ENCODE measurements around the gene ZNF689.
A peak's percentile ranks its signal among the peaks of the same experiment; 100 is the strongest.

ZNF689 gene

DNA sequence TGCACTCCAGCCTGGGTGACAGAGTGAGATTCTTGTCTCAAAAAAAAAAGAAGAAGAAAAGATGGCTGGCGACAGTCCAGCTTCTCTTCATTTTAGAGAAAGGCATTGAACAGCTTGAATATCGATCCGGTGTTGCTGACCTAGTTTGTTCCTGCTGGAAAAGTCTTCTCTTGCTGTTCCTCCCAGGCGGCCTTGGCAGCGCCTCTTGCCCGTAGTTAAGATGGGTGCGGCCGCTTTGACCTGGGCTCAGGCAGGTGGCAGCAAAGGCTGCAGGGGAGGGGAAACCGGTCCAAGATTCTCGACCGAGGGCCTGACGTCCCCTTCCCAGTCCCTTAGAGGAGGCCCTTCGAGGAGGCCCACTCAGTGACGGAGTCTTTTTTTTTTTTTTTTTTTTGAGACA lies 48.2 kb downstream of the ZNF689 start:
- DNase-seq: no peak

DNA sequence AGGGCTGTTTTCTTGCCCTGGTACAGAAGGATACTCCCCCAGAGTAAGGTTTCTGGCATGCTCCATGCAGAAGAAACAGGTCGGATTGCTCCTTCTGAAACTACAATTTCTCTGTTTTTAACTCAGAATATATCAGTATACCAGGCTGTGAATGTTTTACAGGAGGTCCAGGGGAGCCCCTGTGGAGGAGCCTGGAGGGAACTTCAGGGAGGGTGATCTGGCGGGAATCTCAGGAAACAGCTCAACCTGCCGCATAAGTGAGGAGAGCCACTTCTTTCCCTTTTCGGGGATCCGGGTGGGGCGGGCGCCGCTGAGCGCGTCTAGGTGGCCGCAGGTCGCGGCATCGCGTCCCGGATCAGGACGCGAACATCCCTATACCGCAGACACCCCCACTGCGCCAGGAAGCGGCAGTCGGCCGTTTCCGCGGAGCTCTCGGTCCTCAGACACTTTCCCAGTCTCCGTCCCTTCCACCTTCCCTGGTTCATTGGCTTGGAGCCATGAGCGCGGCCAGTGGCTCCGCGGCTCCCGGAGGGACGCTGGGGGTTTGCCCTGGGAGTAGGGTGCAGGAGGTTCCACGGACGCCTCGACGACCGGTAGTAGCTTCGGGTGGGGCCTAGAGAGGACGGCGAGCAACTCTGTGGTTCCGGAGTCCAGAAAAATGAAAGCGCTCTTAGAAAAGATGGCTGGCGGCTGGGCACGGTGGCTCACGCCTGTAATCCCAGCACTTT lies 48.9 kb downstream of the ZNF689 start:
- DNase-seq: no peak

DNA sequence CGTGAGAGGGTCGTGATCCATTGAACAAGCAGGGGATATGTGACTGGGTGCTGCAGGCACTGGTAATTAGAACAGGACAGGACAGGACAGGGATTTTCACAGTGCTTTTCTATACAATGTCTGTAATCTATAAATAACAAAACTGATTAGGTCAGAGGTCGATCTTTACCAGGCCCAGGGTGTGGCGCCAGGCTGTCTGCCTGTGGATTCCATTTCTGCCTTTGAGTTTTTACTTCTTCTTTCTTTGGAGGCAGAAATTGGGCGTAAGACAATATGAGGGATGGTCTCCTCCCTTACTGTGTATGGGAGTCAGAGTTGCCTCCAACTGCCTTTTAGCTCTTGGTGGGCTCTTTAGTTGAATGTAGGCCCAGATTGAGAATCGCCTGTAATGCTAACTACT lies 50.5 kb downstream of the ZNF689 start:
- no peak for DNase-seq

DNA sequence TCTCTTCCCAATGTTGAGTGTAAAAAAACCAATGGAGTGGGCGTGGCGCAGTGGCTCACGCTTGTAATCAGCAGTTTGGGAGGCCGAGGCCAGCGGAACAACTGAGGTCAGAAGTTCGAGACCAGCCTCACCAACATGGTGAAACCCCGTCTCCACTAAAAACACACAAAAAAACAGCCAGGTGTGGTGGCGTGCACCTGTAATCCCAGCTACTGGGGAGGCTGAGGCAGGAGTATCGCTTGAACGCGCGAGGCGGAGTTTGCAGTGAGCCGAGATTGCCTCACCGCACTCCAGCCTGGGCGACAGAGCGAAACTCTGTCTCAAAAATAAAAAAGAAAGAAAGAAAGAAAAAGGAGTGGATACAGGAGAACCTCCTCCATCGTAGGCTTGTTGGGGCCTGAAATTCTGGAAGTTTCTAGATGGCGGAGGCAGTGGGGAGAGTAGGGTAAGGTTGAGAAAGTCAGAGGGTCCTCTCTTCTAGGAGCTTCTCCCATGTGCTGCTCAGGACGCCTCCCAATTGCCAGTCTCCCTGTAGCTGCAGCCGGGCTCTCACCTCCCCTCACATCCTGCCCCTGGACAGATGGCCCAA lies 51.3 kb downstream of the ZNF689 start:
- DNase-seq: no peak

DNA sequence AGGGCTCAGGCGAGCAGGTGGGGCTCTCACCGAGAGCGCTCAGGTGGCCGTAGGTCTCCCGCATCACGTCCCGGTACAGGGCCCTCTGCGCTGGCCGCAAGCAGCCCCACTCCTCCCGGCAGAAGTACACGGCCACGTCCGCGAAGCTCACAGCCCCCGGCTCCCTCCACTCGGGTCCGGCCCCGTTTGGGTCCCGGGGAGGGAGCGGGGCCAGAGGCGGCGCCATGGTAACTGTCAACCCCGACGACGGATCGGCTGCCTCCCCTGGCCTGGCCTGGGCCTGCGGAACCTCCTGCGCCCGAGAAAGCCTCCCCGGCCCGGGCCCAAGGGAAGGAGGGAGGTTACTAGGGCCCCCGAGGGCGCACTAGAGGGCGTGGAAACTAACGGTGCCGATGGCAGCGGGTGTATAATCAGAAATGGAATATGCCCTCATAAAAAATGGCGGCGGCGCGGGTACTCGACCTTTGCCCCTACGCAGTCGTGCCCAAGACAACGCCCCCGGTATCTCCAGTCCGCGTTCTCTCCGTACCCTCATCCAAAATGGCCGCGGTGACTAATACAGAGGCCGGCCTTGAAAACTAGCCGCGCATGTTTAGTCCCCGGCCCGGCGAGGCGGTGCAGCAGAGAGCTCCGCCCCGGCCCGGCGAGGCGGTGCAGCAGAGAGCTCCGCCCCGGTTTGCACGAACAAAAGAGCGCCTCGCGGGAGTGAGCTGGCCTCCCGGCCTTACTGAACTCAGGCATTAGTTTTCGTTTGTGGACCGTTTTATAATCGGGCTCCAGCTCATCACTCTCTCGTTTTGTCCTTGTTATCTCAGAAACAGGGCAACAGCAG lies 52.0 kb downstream of the ZNF689 start, which contains the start of gene ZNF764:
Gene ZNF764 (minus strand): TSS at position 418 of the 832 bp plus-strand sequence. CDS start 192 bp downstream, at position 226.
- peak; percentile 99 for DNase-seq

DNA sequence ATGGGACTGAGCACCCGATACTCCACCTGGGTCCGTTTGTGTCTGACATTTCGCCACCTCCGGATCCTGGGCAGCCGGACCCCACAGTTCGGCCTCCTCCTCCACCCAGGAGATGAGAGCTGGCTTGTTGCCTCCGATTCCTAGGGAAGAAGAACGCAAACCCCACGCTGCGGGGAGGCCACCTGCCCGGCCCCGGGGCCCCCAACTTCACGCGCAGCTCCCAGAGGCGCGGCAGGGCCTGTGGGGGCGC lies 52.6 kb downstream of the ZNF689 start:
- no peak for DNase-seq

DNA sequence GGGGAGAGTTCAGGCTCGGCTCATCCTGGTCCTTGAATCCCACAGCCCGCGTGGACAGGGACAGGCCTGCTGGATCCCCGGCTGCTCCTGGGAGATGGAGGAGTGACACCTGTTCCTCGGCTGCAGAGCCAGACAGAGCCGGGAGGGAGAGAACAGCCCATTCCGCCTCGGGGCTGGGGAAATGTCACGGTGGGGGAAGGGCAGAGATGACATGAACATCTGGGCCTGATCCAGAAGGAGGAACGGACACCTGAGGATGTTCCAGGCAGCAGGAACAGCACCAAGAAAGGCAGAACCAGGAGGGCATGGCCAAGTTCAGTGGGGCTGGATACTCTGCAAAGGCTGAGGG lies 54.1 kb downstream of the ZNF689 start:
- DNase-seq: no peak

DNA sequence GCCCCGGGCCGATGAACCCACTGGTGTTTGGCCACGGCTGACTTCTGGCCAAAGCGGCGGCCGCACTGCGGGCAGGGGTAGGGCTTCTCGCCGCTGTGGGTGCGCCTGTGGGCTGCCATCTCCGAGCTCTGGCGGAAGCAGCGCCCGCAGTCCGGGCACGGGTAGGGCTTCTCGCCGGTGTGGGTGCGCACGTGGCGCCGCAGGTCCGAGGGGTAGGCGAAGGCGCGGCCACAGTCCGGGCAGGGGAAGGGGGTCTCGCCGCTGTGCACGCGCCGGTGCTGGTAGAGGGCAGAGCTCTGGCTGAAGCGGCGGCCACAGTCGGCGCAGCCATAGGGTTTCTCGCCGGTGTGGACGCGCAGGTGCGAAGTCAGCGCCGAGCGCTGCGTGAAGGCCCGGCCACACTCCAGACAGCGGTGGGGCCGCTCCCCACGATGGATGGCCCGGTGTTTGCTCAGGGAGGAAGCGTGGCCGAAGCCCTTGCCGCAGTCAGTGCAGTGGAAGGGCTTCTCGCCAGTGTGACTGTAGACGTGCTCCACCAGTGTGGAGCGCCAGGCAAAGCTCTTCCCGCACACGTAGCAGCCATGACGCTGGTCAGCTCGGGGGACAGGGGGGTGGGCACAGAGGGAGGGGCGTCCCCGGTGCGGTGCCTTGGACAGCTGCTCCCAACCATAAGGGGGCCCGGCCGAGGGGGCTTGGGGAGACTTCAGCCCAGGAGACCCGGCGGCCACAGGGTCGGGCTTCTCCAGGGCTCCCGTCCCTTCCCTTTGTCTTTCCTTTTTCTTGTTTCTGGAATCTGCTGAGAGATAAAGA lies 54.7 kb downstream of the ZNF689 start:
- no peak for DNase-seq

DNA sequence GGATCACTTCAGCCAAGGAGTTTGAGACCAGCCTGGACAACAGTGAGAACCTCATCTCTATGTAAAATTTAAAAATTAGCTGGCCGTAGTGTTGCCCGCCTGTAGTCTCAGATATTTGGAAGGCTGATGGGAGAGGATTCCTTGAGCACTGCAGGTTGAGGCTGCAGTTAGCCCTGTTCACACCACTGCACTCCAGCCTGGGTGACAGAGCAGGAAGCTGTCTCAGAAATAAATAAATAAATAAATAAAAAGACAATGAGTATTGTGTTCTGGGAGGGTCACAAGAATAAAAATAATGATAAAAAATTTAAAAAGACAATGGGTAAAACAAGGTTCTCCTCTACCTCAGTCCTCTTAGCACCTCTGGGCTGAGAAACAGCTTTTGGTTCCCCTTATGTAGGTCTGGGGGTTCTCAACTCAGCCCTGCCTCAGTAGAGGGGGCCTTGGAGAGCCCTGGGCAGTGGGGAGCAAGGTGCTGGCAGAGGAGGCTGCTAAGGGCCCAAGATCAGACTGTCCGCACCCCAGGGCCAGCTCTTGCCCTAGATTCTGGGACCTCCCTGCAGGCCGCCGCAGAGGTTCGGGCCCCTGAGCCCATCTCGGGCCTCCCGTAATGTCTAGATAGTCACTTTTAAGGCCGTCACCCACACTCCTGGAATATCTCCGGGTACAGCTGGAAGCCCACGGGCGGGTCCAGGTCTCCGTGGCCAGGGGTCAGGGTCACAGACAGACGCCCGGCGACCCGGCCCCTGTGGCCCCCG lies 55.5 kb downstream of the ZNF689 start:
- no peak for DNase-seq

DNA sequence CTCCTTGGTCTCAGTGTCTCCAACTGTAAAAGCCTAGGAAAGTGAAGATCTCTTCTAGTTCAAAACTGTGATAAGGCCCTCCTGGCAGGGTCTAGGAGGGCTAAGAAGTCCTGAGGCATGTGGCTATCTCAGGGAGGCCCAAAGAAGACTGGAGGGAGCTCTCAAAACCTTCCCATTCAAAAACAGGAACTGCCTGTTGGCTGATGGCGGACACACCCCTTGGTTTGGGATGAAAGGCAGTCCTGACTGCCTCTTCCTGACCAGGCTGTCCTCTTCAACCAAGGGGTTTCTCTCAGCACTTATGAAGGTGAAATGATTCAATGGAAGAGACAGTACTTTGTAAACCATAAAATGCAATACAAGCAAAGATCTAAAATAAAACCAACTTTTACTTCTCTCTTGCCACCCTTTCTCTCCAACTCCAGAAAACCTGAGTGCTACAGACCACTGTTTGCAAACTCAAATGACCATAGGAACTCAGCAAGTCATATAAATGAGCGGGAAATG lies 56.7 kb downstream of the ZNF689 start:
- DNase-seq: no peak

DNA sequence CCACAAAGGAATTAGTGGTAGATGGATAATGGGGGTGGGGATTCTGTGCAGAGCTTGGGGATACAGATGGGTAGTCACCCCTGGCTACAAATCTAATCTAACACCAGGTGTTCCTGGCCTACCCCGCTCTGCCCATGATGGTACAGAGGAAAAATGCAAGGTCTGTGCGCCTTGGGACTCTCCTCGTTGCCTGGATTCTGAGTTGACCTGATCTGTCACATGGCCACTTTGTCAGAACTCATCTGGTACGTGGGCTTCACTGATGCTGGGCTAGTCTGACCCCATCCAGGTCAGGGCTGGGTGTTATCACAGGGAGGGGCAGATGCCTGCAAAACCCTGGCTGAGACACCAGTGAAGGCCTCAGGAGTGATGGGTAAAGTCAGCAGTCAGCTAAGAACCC lies 57.2 kb downstream of the ZNF689 start:
- DNase-seq: no peak

Measured in fibroblast of skin of scalp (primary cell).